WI38 (cell line): ENCODE measurements around the gene IRX1.

Experiments
- H3K4me3 ChIP-seq: 2 replicates; pipeline ENCODE4 v1.5.1; 2011; ENCODE audit warnings: low read depth, mild to moderate bottlenecking, control low read depth, low read length
- TF ChIP-seq, protein P1 (sequence below): IDR thresholded peaks from 2 replicates; pipeline ENCODE4 v1.5.1; 2012; ENCODE audit warnings: low read depth, mild to moderate bottlenecking, control low read depth, low read length

The IRX1 gene

DNA sequence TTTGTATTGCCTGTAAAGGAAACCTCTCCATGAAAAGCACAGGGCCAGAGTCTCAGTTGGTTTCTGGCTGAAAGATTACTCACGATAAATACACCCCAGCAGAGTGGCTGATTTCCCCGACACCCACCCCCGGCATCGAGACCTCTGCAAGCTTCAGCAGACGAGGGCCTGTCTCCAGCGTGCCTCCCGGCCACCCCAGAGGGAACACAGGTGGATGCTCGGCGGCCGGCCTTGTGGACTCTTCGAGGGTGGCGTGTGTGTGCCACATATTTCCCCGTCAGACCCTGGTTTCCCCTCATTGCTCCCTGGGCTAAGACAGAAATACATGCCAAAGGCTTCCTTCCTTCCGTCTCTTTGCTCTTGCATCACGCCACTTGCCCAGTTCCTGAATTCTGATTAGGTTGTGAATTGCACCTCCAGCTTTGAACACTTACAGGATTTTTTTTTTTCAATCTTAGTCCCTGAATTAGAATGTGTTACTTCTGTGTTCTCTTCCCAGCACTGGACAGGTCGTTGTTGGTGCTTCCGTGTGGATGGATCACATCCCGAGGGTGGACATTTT is 13.6 kb downstream of the IRX1 start:
- H3K4me3 ChIP-seq: no peak overlapping the region
- TF ChIP-seq, protein P1, sequence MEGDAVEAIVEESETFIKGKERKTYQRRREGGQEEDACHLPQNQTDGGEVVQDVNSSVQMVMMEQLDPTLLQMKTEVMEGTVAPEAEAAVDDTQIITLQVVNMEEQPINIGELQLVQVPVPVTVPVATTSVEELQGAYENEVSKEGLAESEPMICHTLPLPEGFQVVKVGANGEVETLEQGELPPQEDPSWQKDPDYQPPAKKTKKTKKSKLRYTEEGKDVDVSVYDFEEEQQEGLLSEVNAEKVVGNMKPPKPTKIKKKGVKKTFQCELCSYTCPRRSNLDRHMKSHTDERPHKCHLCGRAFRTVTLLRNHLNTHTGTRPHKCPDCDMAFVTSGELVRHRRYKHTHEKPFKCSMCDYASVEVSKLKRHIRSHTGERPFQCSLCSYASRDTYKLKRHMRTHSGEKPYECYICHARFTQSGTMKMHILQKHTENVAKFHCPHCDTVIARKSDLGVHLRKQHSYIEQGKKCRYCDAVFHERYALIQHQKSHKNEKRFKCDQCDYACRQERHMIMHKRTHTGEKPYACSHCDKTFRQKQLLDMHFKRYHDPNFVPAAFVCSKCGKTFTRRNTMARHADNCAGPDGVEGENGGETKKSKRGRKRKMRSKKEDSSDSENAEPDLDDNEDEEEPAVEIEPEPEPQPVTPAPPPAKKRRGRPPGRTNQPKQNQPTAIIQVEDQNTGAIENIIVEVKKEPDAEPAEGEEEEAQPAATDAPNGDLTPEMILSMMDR: no peak

DNA sequence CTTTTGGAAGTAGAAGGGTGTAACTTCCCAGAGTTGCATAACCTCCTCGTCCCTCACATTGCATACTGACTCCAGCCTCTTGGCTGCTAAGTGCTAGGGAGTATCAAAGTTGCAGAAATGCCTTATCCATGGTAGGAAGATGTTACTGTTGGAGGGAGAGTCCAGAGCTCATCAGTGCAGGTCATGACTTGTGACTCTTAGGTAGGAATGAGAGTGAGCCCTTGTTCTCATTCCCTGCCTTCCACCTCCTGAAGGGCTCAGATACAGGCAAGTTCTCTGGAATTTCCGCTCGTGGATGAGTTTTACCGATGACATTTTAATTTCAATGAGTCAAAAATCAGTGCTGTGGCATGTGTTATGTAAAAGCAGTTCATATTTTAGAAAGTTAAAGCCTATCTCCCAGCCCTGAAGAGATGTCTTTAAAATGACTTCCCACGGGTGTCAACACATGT is 17.0 kb downstream of the IRX1 start:
- TF ChIP-seq, protein P1: no peak

DNA sequence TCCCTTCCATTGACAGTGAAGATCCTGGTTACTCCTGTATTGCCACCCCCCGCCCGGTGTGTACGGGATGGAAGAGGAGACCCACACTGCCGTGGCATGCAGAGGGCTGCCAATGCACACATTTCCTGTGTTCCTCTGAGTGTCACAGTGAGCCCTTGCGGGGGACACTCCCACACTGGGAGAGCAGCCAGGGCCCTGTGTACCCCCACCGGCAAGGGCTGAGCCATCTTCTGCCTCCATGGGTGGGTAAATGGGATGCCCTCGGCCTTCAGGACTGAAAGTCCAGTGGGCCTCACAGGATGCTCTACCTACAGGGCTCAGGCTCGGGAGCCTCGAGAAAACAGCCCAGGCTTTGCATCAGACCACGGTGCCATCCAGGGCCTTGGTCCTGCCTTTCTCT is 18.1 kb downstream of the IRX1 start:
- TF ChIP-seq, protein P1: no peak
- no peak overlapping the region for H3K4me3 ChIP-seq

More for the DNA sequence above, 17.0 kb downstream of the IRX1 start:
- H3K4me3 ChIP-seq: no peak overlapping the region

DNA sequence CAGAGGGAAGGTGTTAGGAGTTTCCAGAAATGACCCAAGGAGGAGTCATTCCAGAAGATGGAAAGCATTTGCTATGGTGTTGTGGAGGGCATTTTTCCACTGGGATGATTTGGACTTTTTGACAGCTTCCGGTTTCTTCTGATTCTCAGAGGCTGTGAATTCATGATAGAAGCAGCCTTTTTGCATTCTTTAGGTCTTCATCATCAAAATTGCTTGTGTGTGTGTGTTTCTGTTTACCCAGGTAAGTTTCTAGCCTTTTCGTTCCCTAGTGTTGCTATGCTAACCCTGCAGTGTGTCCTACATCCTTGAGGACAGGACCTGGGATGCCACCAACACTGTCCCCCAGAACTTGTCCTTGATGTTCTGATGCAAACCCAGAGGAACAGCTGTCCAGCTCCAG is 19.6 kb downstream of the IRX1 start:
- H3K4me3 ChIP-seq: no peak overlapping the region
- TF ChIP-seq, protein P1: no peak

DNA sequence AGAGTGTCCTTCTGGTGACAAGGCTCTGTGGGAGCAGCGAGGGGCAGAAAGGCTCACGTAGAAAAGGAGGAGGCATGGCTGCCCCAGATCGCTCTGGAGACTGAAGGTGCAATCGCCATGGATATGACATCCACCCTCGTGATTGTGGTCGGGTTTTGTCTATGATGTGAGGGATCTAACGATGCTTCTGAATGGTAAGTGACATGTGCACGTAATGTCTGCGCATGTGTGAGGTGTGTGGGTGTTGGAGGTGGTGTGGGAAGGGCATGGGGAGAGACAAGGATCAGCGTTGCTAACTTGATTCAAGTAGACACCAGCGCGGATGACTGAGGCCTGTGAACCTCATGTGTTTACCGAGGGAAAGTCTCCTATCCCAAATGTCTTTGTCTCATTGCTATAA is 20.2 kb downstream of the IRX1 start:
- TF ChIP-seq, protein P1: no peak
- no peak overlapping the region for H3K4me3 ChIP-seq

DNA sequence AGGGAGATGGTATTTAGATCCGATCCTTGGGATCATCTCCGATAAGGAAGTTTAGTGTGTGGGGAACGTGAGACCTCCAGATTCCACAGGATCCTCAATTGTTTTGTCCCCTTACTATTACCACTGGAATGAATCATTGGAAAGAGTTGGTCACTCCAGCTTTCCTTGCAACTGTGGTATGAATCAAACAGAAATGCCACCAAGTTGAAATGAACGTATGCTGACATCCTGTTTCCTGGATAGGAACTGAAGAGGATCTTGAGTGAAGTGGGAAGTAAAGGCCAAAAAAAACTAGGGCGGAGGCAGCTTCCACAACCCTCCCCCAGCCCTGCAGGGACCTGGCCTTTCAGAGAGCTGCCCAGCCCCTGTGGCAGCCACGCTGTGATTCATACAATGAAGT is 23.9 kb downstream of the IRX1 start:
- TF ChIP-seq, protein P1: no peak
- no peak overlapping the region for H3K4me3 ChIP-seq

GRCh38 chr5:3622961-3623360 is 27.3 kb downstream of the IRX1 start:
- TF ChIP-seq, protein P1: no peak
- no peak overlapping the region for H3K4me3 ChIP-seq
